Neural crest cell (in vitro differentiated cells): ENCODE data around the gene TNFSF13. TPM values are rescaled to one million over a fixed set of nuclear protein-coding genes. Genes with fewer than 3 reads are reported as not detected.

Experiments
- DNase-seq: peaks from one replicate; pipeline ENCODE4 v3.0.0; 2021; ENCODE audit warnings: low read depth, mixed read lengths, low spot score
- H3K27ac Mint-ChIP-seq: one replicate; pipeline ENCODE4 v1.8.0; 2021; ENCODE audit warnings: mild to moderate bottlenecking, mixed read lengths; ENCODE audit not compliant: unreplicated experiment
- H3K27me3 Mint-ChIP-seq: 2 replicates; pipeline ENCODE4 v1.8.0; 2021; ENCODE audit warnings: low read depth, mild to moderate bottlenecking, mixed read lengths
- H3K36me3 Mint-ChIP-seq: 2 replicates; pipeline ENCODE4 v1.8.0; 2021; ENCODE audit warnings: low read depth, mild to moderate bottlenecking, mixed read lengths
- H3K4me1 Mint-ChIP-seq: 2 replicates; pipeline ENCODE4 v1.8.0; 2021; ENCODE audit warnings: mixed read lengths
- H3K4me3 Mint-ChIP-seq: one replicate; pipeline ENCODE4 v1.8.0; 2021; ENCODE audit warnings: mild to moderate bottlenecking, mixed read lengths
- H3K9me3 Mint-ChIP-seq: 2 replicates; pipeline ENCODE4 v1.8.0; 2021; ENCODE audit warnings: mixed read lengths
- CTCF ChIP-seq: fragments of 200-600 bp; sonication (generic); conservative IDR thresholded peaks from 2 replicates; pipeline ENCODE4 v1.5.0; 2021; ENCODE audit warnings: antibody characterized with exemption, mild to moderate bottlenecking
- long read RNA-seq: library from polyadenylated mRNA; unstranded; transcript quantifications from one replicate; pipeline ENCODE4 v2.0.0, GENCODE V29; 2020
- total RNA-seq: library from RNA; stranded (reverse); gene quantifications from 2 replicates; pipeline ENCODE4 v1.2.1, GENCODE V29; 2021

The TNFSF13 gene
- total RNA-seq = 0.45 and 0.86 TPM in 2 replicates
- long read RNA-seq = 0 reads

GRCh38 chr17:7558544-7559319 lies at the start of gene TNFSF13:
Gene TNFSF13, plus strand, starts transcription at chr17:7558750. Its CDS starts 290 bp downstream, at chr17:7559040.
- Mint-ChIP-seq H3K27me3 (peaks cover 9% of the 10 kb centered on the region), H3K4me1 (peaks cover 32% of the 10 kb centered on the region), H3K36me3 (no peaks in the 10 kb centered on the region), H3K9me3 (no peaks in the 10 kb centered on the region), H3K27ac (peak within 1 kb of the TSS; percentile 96), H3K4me3 (peak within 1 kb of the TSS; percentile 89)
- no peak for TF ChIP-seq CTCF
- DNase-seq = no peak

GRCh38 chr17:7508846-7509245 lies 49.7 kb upstream of the TNFSF13 start:
- H3K9me3 Mint-ChIP-seq = no peaks in the 10 kb centered on the region
- H3K4me3 Mint-ChIP-seq = no peak overlapping the region
- H3K36me3 Mint-ChIP-seq = peaks cover 24% of the 10 kb centered on the region
- no peak for TF ChIP-seq CTCF
- H3K27ac Mint-ChIP-seq = no peak overlapping the region
- H3K27me3 Mint-ChIP-seq = no peaks in the 10 kb centered on the region
- H3K4me1 Mint-ChIP-seq = no peaks in the 10 kb centered on the region
- no peak for DNase-seq

GRCh38 chr17:7509937-7510336 lies 48.6 kb upstream of the TNFSF13 start:
- Mint-ChIP-seq H3K36me3 (peaks cover 20% of the 10 kb centered on the region), H3K27me3 (no peaks in the 10 kb centered on the region), H3K4me3 (no peak overlapping the region), H3K4me1 (no peaks in the 10 kb centered on the region), H3K9me3 (no peaks in the 10 kb centered on the region), H3K27ac (no peak overlapping the region)
- DNase-seq = no peak
- TF ChIP-seq CTCF = no peak

- Mint-ChIP-seq H3K27ac (no peak overlapping the region), H3K9me3 (no peaks in the 10 kb centered on the region), H3K4me3 (no peak overlapping the region), H3K4me1 (no peaks in the 10 kb centered on the region), H3K27me3 (no peaks in the 10 kb centered on the region), H3K36me3 (peaks cover 18% of the 10 kb centered on the region)
- DNase-seq = no peak
- no peak for TF ChIP-seq CTCF
Observed at GRCh38 chr17:7511108-7511507, 47.4 kb upstream of the TNFSF13 start.

GRCh38 chr17:7512105-7512504 lies 46.4 kb upstream of the TNFSF13 start:
- peaks cover 15% of the 10 kb centered on the region for H3K36me3 Mint-ChIP-seq
- no peak for TF ChIP-seq CTCF
- H3K4me3 Mint-ChIP-seq = no peak overlapping the region
- H3K27me3 Mint-ChIP-seq = no peaks in the 10 kb centered on the region
- H3K9me3 Mint-ChIP-seq = no peaks in the 10 kb centered on the region
- H3K4me1 Mint-ChIP-seq = no peaks in the 10 kb centered on the region
- no peak overlapping the region for H3K27ac Mint-ChIP-seq
- no peak for DNase-seq
